Right kidney (tissue), 1 donor: ENCODE results near the gene F10.

ENCODE experiments used
- DNase-seq: peaks from one replicate; pipeline ENCODE4 v3.0.0-alpha.2; 2016

F10 gene

DNA sequence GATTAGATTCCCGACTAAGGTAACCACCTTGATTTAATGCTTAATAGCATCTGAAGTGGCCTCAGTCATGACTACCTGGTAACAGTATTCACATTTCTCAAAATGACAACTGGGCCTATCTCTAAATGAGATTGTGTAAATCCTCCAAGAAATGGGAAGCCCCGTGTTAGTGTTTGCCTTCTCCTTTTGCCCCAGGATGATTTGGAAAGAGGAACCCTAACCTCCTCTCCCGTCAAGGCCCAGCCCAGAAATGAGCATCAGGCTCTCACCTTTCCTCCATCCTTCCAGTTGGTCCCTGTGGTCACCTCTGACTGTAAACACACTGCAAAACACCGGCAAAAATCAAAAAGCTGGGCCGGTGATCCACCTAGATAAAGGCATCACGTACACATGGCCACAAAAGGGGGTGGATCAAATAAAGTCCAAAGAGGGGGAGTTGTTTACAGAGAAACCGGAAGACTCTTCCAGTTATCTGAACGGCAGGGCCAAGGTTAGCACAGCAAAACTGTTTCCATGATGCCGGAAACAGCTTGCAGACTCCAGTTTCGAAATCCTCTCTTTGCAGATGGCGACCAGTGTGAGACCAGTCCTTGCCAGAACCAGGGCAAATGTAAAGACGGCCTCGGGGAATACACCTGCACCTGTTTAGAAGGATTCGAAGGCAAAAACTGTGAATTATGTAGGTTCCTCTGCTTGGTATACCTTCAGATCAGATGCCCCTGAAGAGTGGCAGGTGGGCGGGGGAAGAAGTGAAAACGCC, 16.4 kb downstream of the F10 start:
- no peak for DNase-seq

DNA sequence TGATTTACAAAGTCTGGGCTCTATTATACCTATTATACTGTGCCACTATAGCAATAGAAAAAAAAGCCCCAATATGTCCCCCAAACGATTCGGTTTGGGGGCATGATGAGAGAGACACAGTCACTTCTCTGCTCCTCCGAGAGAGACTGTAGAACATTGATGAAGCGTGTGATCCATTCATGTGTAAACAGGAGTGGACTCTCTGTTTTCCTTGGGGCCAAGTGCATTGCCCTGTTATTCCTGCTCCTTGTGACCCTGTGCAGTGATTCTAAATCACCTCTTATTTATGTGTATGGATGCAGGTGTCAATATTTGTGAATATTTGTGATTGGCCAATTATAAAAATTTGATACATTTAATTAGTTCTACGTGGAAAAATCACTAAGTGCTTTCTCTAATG, 17.0 kb downstream of the F10 start:
- DNase-seq, result no peak

DNA sequence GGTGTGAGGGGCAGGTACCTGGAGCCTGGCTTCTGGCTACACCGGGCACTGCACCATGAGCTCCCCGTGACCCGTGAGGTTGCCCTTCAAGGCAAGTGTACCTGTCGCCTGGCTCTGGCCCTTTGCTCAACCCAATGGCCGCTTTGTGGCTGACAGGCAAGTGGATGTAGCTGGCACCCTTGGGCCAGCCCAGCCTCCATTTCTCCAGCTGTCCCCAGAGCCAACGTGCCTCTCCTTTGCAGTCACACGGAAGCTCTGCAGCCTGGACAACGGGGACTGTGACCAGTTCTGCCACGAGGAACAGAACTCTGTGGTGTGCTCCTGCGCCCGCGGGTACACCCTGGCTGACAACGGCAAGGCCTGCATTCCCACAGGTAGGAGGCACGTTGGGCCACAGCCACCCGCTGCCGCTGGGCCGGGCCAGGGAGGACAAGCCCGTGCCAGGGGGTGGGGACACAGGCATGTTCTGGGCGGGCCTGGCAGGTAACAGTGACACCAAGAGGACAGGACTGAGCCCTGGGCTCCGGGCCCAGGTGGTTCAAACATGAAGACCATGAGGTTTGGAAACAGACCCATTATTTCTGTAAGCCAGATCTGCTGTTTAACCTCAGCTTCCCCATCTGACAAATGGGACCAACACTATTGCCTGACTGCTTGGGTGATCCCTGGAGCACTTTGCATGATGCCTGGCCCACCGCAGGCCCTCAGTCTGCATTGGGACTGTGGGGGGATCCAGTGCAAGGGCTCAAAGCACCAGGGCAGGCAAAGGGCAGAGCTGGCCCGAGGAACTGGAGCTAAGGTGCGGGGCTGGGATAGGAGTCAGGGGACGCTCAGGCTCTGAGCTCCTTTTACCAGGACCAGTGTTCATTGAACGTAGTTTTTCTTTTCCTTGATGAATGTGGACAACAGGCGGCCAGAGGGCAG, 18.3 kb downstream of the F10 start:
- no peak for DNase-seq

DNA sequence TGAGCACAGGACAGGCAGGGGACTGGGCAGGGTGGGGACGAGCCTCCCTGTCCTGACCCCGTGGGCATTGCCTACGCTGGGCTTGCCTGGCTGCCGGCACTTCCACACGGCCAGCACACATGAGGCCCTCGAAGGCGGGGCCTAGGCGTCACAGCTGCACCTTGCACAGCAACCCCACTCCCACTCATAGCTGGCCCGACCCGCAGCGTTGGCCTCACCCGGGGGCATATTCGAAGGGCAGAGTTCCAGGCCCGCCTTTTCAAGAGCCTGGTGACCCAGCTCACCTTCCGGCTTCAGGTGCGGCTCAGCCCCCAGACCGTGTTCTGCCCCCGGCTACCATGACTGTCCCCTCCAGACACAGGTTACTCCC, 19.0 kb downstream of the F10 start:
- DNase-seq, result no peak

DNA sequence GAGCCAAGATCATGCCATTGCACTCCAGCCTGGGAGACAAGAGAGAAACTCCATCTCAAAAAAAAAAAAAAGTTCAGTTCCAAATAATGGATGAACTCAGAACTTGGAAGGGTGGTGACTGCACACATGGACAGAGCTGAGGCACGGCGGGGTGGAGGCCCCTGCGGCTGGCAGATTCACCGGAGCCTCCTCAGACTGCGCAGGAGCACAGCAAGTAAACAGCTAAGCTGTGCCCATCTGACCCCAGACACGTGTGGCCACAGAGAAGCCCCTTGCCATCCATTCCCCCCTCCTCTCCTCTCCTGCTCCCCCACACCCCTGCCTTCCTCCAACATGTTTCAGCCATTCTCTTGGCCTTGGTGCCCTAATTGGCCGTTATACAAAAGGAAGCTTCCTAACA, 20.3 kb downstream of the F10 start:
- no peak for DNase-seq

DNA sequence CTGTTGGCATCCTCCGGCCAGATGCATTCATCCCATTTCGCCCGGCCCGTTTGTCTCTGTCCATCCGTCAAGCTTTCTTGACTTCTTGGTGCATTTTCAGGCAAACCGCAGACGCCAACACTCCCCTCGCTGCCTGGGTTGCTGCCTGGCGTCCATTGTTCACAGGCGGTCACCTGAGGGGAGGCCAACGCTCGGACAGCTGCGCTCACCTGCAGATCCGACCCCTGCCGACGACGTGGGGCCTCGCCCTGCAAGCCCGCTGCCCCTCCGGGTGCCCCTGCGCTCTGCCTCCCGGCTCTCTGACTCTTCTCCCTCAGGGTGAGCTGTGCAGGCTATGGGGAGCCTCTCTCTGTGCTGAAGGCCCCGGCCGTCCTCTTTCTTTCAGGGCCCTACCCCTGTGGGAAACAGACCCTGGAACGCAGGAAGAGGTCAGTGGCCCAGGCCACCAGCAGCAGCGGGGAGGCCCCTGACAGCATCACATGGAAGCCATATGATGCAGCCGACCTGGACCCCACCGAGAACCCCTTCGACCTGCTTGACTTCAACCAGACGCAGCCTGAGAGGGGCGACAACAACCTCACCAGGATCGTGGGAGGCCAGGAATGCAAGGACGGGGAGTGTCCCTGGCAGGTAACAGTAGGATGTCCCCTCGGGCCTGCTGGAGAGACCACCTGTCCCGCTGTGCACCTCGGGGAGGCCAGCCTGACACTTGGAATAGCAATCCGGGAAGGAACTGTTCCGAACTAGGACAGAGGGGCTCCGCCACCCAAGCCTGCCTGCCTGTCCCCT, 21.1 kb downstream of the F10 start:
- no peak for DNase-seq

DNA sequence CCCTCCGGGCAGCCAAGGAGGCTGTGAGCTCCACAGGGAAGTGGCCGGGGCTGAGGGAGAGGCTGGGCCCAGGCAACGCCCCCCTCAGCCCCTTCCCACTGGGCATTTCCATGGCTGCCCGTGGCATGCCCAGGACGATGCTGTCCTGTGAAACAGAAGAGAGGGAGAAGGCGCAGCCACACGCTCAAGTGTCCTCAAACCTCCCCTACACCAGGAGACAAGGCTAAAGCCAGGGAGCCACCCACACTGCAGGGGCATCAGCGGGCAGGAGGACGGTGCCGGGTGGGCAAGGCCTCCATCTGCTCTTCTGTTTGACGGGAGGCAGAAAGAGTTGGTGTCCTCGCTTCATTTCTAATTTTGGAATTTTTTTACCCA, 21.6 kb downstream of the F10 start:
- no peak for DNase-seq

DNA sequence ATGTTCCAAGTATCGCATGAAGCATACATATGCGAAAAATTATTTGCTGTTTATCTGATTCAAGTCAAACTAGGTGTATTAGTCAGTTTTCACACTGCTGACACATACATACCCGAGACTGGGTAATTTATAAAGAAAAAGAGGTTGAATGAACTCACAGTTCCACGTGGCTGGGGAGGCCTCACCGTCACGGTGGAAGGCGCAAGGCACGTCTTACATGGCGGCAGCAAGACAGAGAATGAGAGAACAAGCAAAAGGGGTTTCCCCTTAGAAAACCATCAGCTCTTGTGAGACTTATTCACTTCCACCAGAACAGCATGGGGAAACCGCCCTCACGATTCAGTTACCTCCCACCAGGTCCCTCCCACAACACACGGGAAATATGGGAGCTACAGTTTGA, 22.9 kb downstream of the F10 start:
- DNase-seq, result no peak

DNA sequence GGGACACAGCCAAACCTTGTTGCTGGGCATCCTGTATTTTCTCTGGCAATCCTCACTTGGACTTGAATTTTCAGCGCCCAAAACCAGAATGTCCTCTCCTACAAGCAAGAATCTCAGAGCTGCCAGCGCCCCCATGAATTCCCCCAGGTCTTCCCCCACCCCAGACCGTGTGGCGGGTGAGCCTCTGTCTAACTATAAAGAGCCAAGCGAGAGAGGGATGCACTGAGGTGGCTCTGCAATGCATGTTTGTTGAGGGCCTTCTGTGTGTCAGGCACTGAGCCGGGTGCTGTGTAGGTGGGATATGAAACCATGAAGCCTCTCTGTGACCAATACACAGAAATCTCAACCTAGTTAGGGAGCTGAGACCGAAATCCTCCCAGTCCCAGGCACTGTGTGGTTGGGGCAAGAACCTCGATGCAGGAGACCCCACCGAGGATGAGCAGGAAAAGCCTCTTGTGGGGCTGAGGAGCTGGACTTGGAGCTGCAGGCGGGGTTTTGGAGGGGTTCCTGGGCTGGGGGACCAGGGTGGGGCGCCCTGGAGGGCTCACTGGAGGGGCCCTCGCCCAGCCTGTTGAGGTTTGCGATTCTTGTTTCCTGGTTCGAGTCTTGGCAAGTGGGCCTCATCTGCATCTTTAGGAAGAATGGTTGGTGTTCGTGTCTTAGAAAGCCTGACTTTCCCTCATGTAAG, 23.5 kb downstream of the F10 start:
- DNase-seq, result no peak

DNA sequence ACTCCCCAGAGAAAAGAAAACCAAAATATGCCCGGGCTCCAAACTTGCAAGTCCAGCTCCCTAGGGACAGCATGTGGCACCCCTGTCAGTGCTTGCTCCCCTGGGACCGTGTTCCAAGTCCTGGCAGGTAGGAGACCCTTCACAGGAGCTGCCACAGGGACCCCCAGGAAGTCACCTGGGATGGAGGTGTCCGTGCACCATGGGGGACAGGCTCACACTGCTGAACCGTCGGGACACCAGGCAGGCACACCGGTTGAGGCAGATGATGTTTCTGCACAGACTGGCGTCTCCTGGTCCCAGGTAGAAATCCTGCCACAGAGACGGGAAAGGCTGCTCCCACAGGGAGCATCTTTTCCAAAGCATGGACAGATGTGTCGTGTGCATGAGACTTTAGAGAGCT, 24.2 kb downstream of the F10 start:
- no peak for DNase-seq

DNA sequence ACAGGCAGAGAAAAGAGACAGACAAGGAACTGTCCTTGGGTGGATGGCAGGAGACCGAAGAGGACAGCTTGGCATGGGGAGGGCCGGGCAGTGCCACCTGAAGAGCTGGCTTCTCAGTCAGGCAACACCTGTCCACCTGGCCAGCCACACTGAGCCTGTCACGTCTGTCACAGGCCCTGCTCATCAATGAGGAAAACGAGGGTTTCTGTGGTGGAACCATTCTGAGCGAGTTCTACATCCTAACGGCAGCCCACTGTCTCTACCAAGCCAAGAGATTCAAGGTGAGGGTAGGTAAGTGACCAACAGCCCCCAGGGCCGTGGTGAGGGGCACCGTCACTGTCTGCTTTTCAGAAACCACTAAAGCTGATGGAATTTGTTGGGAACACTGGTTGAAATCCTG, 24.6 kb downstream of the F10 start:
- DNase-seq, result no peak

DNA sequence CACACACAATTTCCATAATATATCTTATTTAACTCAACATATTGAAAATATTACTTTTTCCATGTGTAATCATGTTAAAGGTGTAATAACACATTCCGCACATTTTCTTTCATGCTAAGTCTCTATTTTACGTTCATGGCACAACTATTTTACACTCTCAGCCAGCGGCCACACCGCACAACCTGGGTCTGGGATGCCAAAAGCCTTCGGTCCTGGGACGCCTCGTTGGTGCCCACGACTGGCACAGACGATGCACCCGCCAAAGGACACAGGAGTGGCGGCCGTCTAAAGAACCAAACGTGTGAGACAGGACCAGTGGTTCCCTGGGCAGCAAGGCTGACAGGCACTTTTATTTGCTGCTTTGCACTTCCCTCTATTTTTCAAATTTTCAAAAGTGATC, 25.8 kb downstream of the F10 start:
- DNase-seq, result no peak

DNA sequence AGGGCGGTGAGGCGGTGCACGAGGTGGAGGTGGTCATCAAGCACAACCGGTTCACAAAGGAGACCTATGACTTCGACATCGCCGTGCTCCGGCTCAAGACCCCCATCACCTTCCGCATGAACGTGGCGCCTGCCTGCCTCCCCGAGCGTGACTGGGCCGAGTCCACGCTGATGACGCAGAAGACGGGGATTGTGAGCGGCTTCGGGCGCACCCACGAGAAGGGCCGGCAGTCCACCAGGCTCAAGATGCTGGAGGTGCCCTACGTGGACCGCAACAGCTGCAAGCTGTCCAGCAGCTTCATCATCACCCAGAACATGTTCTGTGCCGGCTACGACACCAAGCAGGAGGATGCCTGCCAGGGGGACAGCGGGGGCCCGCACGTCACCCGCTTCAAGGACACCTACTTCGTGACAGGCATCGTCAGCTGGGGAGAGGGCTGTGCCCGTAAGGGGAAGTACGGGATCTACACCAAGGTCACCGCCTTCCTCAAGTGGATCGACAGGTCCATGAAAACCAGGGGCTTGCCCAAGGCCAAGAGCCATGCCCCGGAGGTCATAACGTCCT, 26.4 kb downstream of the F10 start:
- no peak for DNase-seq

DNA sequence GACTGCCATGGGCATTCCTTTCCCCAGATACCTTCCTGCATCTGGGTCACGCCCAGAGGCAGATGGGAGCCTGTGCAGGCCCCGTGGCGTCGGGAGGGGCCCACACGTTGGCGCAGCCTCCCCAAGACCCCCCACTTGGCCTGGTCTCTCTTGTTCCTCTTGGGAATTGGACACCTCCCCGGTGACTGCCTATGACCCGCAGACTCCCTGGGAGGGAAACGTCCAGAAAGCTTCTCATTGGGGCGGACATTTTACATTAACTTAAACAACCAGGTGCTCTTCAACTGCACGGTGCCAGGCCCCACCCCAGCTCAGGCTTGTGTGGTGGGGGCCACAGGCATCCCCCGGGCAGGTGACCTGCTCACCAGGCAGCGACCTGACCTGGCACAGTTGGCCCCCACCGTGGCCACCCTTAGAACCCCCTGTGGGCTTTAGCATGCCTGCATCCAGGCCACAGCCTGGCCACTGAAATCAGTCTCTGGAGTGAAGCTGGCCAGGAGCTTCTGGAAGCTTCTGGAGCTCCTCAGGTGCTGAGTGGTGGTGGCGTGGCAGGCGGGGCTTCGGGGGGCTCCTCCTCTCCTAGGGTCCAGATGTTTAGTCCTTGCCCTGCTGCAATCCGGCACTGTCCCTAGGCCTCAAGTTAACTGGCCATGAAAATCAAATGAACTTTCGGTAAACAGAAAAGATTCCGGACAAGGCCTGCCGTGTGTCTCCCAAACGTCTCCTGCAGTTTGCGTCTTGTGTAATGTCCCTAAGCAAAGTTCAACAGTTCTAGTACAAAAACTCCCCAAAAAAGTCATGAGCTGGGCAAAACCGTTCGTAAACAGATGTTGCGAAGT, 27.3 kb downstream of the F10 start:
- DNase-seq, result no peak

DNA sequence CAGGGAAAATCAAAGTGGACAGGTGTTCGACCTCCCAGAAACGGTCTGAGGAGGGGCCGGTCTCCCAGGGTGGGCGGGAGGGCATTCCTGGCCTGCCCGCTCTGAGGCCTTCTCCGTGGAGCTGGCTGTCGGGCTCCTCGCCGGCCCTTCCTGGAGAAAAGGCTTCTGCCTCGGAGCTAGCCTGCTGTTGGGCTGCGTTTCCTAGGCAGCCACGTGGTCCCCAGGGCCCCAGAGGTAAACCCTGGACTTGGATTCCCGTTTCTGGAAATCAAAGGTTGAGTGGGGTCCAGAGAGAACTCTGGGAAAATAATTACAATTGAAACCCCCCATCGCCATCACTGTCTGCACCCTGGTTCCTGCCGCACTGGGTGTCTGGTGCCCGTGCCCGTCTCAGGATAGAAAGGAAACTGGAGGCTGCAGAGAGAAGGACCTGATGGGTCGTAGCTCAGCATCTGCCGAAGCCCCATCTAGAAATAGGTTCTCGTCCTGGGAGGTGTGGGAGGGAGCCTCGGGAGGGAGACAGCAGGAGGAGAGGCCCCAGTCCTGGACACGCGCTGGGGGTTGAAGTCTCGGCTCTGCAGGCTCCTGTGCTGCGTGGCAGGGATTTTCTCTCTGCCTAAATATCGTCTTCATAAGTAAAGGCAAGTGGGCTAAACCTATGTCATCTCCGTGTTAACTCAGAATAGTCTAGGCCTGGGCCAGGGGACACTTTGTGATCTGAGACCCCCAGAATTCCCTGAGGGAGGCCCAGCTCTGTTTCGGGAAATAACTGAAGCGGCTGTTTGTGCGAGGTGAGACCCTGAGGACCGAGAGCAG, 28.2 kb downstream of the F10 start:
- no peak for DNase-seq

DNA sequence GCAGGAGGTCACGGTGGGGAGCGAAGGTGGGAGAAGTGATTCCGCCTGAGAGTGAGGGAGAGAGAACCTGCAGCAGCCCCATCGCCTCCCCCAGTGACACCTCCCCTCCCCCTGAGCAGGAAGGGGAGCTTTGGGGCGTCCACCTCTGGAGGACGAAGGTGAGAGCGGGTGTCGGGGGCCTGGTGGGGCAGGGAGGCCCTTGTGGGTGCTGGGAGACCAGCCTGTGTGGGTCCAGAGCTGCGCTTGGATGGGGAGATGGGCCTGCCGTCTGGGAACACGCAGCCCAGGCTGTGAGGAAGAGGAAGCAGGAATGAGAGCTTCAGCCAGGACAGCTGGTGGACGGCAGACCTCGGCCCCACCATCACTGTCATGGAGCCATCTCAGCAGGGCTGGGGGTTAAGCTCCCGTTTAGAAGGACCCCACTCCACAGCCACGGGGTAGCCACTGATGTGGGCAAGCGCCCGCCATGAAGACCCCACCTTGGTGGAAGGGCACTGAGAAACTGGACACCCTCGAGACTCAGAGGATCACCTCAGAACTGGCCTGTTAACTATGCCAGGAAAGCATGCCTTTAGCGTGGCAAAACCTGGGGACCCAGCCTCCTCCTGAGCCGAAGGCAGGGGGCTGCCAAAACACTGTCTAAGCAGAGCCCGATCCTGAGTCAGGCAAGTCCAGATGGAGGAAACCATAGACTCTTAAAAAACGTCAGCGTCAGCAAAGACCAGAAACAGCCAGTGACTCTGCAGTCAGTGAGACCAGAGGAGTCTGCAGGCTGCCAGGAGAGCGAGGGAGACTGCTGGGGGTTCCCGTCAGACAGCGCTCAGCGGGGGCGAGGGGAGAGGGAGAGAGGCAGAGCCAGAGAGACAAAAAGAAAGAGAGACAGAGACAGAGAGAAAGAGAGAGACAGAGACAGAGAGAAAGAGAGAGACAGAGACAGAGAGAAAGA, 29.4 kb downstream of the F10 start:
- DNase-seq, result no peak

DNA sequence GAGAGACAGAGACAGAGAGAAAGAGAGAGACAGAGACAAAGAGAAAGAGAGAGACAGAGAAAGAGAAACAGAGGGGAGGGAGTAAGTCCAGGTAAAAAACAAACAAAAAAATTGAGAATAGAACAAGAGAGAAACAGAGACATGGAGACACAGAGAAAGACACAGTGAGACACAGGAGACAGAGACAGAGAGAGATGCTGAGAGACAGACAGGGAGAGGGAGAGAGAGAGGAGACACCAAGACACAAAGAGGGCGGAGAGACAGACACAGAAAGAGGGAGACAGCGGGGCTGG, 30.0 kb downstream of the F10 start:
- DNase-seq, result no peak

DNA sequence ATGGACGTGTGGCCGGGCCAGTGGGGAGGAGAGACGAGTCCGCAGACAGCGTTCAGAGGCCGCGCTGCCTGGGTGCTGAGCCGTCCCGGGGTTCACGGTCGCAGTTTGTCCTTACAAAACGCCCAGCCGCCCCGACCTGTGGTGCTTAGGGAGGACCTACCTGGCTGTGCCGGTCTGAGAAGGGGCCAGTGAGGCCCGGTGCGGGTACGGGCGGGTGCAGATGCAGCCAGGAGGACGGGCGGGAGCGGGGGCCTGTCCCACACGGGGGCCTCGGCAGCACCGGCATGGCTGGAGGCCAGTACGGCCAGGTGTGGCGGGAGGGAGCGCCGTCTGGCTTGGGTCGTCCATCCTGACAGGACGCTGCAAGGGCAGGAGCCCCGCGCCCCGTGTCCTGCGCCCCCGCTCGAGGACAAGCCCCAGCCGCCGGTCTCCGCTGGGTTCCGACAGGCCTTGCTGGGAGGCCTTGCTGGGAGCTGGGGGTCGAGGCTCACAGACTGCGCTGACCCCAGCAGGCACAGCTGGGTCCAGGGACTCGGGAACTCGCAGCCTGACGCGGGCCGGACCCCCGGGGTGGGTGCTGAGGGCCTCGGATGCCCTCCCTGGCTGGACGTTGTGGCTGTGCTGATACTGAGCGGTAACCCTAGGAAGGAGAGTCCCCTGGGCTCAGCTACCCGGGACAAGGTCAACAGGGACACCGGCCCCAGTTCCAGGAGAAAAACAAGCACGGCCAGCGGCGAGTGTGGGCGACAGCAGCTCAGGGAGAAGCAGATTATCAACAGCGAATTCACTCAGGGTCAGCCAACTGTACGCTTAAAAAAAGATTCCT, 30.6 kb downstream of the F10 start:
- DNase-seq, result peak; percentile 84
